Kasumi-1 (cell line): ENCODE measurements around the gene MAEL.

Experiments
- DNase-seq, 2 experiments: peaks; one replicate each; lab custom pipeline; 2025; lab: John Stamatoyannopoulos, UW

The MAEL gene

GRCh38 chr1:167056529-167057231, 67.6 kb downstream of the MAEL start:
- peak in 1 of 2 experiments; percentile 18 for DNase-seq

- DNase-seq, result peak; percentile 67 to 77
These were observed 68.2 kb downstream of the MAEL start for GRCh38 chr1:167057241-167057688.

- peak; percentile 77 to 81 for DNase-seq
These were observed 70.1 kb downstream of the MAEL start for GRCh38 chr1:167059045-167059808.

GRCh38 chr1:167059809-167060107, 70.7 kb downstream of the MAEL start:
- DNase-seq, result no peak

GRCh38 chr1:167060141-167061072, 71.3 kb downstream of the MAEL start:
- peak; percentile 38 to 42 for DNase-seq

GRCh38 chr1:167061073-167061464, 72.0 kb downstream of the MAEL start:
- no peak for DNase-seq

GRCh38 chr1:167064621-167065020, 75.5 kb downstream of the MAEL start:
- DNase-seq, result no peak

- no peak for DNase-seq
These were observed 76.4 kb downstream of the MAEL start for GRCh38 chr1:167065471-167065870.

GRCh38 chr1:167066333-167067122, 77.4 kb downstream of the MAEL start:
- peak; percentile 68 to 69 for DNase-seq

- no peak for DNase-seq
These were observed 78.8 kb downstream of the MAEL start for GRCh38 chr1:167067904-167068303.

GRCh38 chr1:167068761-167069160, 79.7 kb downstream of the MAEL start:
- DNase-seq, result no peak

GRCh38 chr1:167071286-167071685, 82.2 kb downstream of the MAEL start:
- DNase-seq, result no peak
